HG02885 (cell line): ENCODE data around the gene SLC6A15.

Experiments
- ATAC-seq: cut with Tn5 transposase; IDR thresholded peaks from one replicate; pipeline ENCODE4 v1.9.1; 2021; ENCODE audit warnings: mild to moderate bottlenecking; ENCODE audit not compliant: unreplicated experiment, poor library complexity

The SLC6A15 gene

DNA sequence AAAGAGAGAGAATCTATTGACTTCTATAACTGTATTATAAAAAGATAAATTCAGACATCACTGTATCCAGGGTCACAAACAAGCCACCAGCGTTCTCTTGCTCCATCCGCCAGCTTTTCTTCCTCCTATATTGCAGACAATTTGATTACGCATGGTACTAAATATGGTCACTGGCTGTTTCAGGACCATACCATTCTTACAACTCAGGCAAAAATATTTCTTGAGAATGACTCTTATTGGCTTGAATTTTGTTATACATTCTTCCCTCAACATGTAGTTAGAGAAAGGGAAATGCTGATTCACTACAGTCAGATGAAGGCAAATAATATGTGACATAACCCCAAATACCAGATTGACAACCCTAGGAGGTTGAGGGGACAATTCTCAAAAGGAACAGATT, 101.3 kb downstream of the SLC6A15 start:
- no peak for ATAC-seq

GRCh38 chr12:84810611-84811010, 102.0 kb downstream of the SLC6A15 start:
- ATAC-seq, result no peak
